Keratinocyte (primary cell): ENCODE results near the gene USP37.

Experiments used
- EZH2 ChIP-seq: IDR thresholded peaks from one replicate; pipeline ENCODE4 v1.6.1; 2012; ENCODE audit warnings: inconsistent platforms, mild to moderate bottlenecking, low read length, moderate library complexity
- TF ChIP-seq, protein P1 (sequence below), 3 experiments: IDR thresholded peaks in 1 of 3; conservative IDR thresholded peaks in 1 of 3; optimal IDR thresholded peaks in 1 of 3; 2 replicates in 2 of 3; 3 replicates in 1 of 3; pipeline versions ENCODE3 to v1.5.1; 2011; ENCODE audit warnings: low read length in 3 of 3, mild to moderate bottlenecking in 3 of 3, moderate library complexity in 2 of 3, control low read depth in 1 of 3, inconsistent platforms in 1 of 3; ENCODE audit not compliant: insufficient read depth in 2 of 3; ENCODE audit errors: extremely low read depth in 1 of 3

DNA sequence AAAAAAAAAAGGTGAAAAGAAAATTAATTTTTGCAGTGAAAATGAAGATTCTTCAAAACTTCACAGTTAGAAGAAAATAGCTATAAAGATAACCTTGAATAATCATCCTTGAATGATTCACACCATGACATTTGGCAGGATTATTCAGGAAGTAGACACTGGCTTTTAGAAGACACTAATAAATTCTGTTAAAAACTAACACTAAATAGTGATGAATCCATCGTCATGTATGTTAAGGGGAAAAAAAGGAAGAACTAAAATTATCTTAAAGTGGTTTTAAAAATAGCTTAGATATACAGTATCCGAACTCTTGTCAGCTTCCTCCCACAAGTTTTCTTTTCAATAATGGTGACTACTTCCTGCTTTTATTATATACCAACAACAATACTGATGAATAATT, 10.2 kb downstream of the USP37 start:
- TF ChIP-seq, protein P1, sequence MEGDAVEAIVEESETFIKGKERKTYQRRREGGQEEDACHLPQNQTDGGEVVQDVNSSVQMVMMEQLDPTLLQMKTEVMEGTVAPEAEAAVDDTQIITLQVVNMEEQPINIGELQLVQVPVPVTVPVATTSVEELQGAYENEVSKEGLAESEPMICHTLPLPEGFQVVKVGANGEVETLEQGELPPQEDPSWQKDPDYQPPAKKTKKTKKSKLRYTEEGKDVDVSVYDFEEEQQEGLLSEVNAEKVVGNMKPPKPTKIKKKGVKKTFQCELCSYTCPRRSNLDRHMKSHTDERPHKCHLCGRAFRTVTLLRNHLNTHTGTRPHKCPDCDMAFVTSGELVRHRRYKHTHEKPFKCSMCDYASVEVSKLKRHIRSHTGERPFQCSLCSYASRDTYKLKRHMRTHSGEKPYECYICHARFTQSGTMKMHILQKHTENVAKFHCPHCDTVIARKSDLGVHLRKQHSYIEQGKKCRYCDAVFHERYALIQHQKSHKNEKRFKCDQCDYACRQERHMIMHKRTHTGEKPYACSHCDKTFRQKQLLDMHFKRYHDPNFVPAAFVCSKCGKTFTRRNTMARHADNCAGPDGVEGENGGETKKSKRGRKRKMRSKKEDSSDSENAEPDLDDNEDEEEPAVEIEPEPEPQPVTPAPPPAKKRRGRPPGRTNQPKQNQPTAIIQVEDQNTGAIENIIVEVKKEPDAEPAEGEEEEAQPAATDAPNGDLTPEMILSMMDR (optimal IDR thresholded peaks at IDR 0.05 in 1 of 3, IDR thresholded peaks at IDR 0.05 in 1 of 3, conservative IDR thresholded peaks at IDR 0.05 in 1 of 3; ENCODE audit: extremely low read depth in 1 of 3, insufficient read depth in 2 of 3, low read length in 3 of 3) = no peak
- TF ChIP-seq EZH2 = no peak
